ENCODE results near the gene DRAP1.
A peak's percentile ranks its signal among the peaks of the same experiment; 100 is the strongest.

DRAP1 gene

DNA sequence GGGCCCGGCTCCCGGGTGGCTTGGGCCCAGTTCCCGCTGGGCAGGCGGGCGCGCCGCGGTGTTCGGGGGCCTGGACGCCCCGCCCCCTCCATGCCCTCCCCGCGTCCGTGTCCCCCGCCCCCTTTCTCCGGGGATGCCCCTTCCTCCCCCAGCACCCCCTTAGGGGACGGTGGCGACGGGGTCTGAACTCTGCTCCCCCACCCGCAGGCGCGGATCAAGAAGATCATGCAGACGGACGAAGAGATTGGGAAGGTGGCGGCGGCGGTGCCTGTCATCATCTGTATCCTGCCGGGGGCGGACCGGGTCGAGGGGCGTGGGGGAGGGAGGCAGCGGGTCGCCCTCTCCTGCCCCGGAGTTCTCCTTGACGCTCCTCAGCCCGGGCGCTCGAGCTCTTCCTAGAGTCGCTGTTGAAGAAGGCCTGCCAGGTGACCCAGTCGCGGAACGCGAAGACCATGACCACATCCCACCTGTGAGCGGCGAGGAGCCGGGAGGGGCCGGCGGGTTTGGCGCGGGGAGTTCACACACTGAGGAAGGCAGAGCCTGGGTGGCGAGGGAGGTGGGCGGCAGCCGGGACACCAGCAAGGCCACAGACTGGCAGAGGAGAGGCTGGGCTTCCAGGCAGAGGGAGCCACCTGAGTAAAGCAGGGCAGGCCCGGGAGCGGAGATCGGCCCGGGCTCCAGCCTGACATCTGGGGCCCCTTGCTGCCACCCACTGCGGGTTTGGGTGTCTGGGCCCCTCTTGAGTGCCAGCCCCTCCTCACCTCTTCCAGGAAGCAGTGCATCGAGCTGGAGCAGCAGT is 546 bp downstream of the DRAP1 start:
- peak overlapping the region; percentile 82 for H3K4me3 ChIP-seq (ENCODE audit: low read depth, low read length)
- TF ChIP-seq, protein P1, sequence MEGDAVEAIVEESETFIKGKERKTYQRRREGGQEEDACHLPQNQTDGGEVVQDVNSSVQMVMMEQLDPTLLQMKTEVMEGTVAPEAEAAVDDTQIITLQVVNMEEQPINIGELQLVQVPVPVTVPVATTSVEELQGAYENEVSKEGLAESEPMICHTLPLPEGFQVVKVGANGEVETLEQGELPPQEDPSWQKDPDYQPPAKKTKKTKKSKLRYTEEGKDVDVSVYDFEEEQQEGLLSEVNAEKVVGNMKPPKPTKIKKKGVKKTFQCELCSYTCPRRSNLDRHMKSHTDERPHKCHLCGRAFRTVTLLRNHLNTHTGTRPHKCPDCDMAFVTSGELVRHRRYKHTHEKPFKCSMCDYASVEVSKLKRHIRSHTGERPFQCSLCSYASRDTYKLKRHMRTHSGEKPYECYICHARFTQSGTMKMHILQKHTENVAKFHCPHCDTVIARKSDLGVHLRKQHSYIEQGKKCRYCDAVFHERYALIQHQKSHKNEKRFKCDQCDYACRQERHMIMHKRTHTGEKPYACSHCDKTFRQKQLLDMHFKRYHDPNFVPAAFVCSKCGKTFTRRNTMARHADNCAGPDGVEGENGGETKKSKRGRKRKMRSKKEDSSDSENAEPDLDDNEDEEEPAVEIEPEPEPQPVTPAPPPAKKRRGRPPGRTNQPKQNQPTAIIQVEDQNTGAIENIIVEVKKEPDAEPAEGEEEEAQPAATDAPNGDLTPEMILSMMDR (conservative IDR thresholded peaks at IDR 0.05; ENCODE audit: low read depth, low read length): no peak
- DNase-seq (ENCODE audit: low read depth): no peak

DNA sequence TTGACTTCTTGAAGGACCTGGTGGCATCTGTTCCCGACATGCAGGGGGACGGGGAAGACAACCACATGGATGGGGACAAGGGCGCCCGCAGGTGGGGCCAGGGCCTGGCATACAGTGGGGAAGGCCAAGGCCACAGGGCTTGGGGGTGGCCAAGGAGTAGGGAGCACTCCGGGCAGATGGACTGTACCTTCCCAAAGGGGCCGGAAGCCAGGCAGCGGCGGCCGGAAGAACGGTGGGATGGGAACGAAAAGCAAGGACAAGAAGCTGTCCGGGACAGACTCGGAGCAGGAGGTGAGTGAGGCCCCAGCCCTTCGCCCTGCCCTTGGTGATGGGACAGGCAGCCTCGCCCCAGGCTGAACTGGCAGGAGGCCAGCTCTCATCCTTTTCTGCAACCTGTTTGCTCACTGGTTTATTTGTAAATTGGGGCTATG is 1.2 kb downstream of the DRAP1 start:
- TF ChIP-seq, protein P1 (conservative IDR thresholded peaks at IDR 0.05; ENCODE audit: low read depth, low read length): no peak
- no peak for DNase-seq (ENCODE audit: low read depth)
- H3K4me3 ChIP-seq (ENCODE audit: low read depth, low read length): peak overlapping the region; percentile 82

DNA sequence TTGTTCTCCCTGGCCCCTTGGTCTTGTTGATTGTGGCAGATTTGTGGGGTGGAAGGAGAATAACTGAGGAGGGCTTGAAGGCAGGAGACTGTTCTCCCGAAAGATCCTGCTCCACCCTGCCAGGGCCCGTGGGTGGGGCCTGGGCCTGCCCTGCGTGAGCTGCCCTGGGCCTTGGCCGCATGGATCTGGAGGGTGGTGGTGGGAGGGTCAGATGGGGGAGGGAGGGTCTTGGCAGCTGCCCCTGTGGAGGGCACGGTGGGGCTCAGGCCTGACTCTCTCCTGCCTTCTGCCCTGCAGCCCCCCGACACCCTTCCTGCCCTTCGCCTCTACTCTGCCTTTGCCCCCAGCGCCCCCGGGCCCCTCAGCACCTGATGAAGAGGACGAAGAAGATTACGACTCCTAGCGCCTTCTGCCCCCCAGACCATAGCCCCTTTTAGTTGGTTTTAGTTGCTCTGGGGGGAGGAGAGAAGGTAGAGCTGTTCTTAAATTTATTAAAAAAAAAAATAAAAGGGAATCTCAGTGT is 1.9 kb downstream of the DRAP1 start:
- TF ChIP-seq, protein P1 (conservative IDR thresholded peaks at IDR 0.05; ENCODE audit: low read depth, low read length): no peak
- no peak for DNase-seq (ENCODE audit: low read depth)
- no peak overlapping the region for H3K4me3 ChIP-seq (ENCODE audit: low read depth, low read length)

DNA sequence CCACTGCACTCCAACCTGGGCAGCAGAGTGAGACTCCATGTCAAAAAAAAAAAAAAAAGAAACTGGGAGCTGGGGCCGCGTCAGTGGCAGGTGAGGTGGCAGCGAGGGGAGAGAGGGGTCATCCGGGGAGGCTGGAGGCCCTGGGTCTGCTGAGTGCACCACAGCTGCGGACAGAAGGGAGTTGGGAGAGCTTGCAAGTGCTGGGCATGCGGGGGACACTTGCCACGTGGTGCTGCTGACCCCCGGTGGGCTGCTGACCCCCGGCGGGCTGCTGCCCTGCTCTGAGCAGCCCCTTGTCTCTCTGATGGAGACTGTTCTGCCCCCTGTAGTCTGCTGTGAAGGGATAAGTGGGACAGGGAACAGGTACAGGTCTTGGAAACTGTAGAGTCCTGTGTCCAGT is 2.6 kb downstream of the DRAP1 start:
- TF ChIP-seq, protein P1 (conservative IDR thresholded peaks at IDR 0.05; ENCODE audit: low read depth, low read length): no peak
- no peak overlapping the region for H3K4me3 ChIP-seq (ENCODE audit: low read depth, low read length)
- DNase-seq (ENCODE audit: low read depth): no peak

DNA sequence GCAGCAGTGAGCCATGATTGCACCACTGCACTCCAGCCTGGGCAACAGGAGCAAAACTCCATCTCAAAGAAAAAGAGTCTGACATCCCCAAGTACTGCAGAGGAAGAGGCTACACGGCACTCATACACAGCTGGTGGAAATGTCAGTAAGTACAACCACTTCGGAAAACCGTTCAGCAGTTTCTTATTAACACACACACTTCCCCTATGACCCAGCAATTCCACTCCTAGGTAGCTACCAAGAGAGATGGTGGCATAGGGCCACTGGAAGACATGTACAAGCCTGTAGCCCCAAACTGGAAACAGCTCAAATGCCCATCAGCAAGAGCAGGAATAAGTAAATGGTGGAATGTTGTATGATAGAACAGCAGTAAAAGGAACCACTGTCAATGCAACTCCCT is 3.3 kb downstream of the DRAP1 start:
- TF ChIP-seq, protein P1 (conservative IDR thresholded peaks at IDR 0.05; ENCODE audit: low read depth, low read length): no peak
- H3K4me3 ChIP-seq (ENCODE audit: low read depth, low read length): no peak overlapping the region
- no peak for DNase-seq (ENCODE audit: low read depth)

DNA sequence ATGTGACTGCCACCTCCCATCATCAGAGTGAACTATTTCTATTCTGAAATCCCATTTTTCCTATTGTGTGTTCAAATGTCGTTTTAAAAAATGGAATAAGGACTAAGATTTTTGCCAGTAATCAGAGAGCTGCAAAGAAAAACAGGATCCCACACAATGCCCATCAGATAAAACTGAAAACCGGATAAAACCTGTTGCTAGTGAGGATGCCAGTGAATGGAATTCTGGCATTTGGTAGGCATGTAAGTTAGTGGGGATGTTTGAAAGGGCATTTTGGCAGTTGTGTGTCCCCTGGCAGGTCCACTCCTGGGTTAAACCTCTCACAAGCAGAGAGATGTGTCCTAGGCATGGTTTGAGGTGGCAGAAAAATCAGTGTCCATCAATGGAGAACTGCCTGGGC is 6.2 kb downstream of the DRAP1 start:
- H3K4me3 ChIP-seq (ENCODE audit: low read depth, low read length): no peak overlapping the region
- TF ChIP-seq, protein P1 (conservative IDR thresholded peaks at IDR 0.05; ENCODE audit: low read depth, low read length): no peak
- no peak for DNase-seq (ENCODE audit: low read depth)

All from choroid plexus epithelial cell (primary cell).